Brain microvascular endothelial cell (primary cell): ENCODE data around the gene DAAM1.

Experiments
- DNase-seq: peaks from one replicate; pipeline ENCODE4 v3.0.0-alpha.2; 2020
- H3K27ac ChIP-seq: fragments of 250-450 bp; sonication (Bioruptor Pico); 2 replicates; pipeline ENCODE4 v1.5.1; 2020; ENCODE audit warnings: mild to moderate bottlenecking, moderate library complexity
- H3K27me3 ChIP-seq: fragments of 250-450 bp; sonication (Bioruptor Pico); replicated peaks from 2 replicates; pipeline ENCODE4 v1.5.1; 2020; ENCODE audit warnings: mild to moderate bottlenecking
- H3K36me3 ChIP-seq: fragments of 250-450 bp; sonication (Bioruptor Pico); replicated peaks from 2 replicates; pipeline ENCODE4 v1.5.1; 2020; ENCODE audit warnings: mild to moderate bottlenecking
- H3K4me3 ChIP-seq: 2 replicates; pipeline ENCODE4 v1.5.1; 2011; ENCODE audit warnings: low read depth, mild to moderate bottlenecking, control low read depth, low read length, moderate library complexity
- CTCF ChIP-seq: IDR thresholded peaks from 2 replicates; pipeline ENCODE4 v1.5.1; 2011; ENCODE audit warnings: low read depth, mild to moderate bottlenecking, moderate library complexity, low read length, control low read depth, inconsistent platforms; ENCODE audit errors: missing control alignments
- in situ Hi-C: cut with HindIII; loops from 2 replicates; pipeline ENCODE4 v1.10.0; 2017; ENCODE audit warnings: low sequenced_read_pairs, low pct_ligation_motif_present

Gene DAAM1

DNA sequence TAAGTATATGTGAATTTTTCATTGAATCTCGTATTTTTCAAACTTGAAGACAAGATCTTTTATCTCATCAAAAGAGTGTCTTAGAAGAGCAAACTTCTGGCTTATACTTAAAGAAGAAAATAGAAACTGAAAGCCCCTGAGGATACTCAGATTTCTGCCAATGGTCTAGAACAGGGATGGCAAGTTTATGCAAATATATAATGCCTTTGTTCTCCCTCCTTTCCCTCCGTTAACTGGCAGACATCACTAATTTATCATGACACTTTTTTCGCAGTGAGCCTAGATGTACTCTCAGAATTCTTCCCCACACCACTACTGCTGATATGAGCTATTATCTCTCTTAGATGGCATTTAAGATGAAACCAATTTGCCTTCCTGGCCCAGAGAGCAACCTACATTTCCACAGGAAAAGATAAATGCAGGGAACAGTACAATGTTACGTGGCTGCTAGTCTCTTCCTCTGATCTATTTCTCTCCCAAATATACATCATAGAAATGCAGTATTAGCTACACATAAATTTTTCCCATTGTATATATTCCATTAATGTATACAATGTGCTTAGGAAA, 40.0 kb upstream of the DAAM1 start:
- Histone ChIP-seq H3K27ac (no peak overlapping the region), H3K27me3 (no peaks in the 10 kb centered on the region), H3K36me3 (no peaks in the 10 kb centered on the region), H3K4me3 (no peak overlapping the region)
- in situ Hi-C loops, result no loop called here
- DNase-seq, result no peak
- TF ChIP-seq CTCF, result no peak

DNA sequence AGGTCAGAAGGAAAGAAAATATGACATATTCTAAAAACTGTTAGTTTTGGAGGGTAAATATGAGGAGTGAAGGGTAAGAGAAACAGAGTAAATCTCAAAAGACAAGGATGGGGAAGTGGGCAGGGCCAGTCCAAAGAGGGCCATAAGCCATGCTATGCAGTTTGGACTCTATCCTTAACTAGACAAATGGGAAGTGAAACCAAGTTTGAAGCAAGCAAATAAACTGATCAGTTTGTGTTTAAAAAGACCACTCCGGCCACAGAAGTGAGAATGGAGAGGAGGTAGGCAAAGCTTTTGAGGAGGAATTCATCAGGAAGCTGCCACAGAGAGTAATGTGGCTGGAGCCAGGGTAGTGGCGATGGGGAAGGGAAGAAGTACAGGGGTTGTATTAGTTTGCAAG, 37.5 kb upstream of the DAAM1 start:
- Histone ChIP-seq H3K36me3 (no peaks in the 10 kb centered on the region), H3K27me3 (no peaks in the 10 kb centered on the region), H3K27ac (no peak overlapping the region), H3K4me3 (no peak overlapping the region)
- no peak for DNase-seq
- TF ChIP-seq CTCF, result no peak
- in situ Hi-C loops, result no loop called here

GRCh38 chr14:59154373-59154772, 34.1 kb upstream of the DAAM1 start:
- no peak for DNase-seq
- no peak for TF ChIP-seq CTCF
- H3K27me3 ChIP-seq, result no peaks in the 10 kb centered on the region
- no peak overlapping the region for H3K4me3 ChIP-seq
- H3K36me3 ChIP-seq, result no peaks in the 10 kb centered on the region
- in situ Hi-C loops, result no loop called here
- no peak overlapping the region for H3K27ac ChIP-seq

DNA sequence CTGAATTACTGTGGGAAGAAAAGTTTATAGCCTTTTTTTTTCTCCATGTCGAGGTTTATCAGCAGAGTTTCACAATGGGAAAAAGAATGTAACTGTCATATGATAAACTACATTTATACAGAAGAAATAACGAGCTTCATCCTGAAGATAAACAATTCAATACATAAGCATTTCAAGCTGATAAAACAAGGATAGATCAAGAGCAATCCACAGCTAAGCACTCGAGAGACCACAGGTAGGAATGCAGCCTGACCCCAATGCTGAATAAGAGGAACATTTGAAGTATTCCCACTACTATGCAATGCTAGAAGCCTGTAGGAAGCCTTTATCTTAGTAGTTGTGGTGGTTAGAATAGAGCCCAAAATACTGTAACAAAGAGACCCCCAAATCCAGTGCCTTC, 32.6 kb upstream of the DAAM1 start:
- no peak overlapping the region for H3K27ac ChIP-seq
- no peak for DNase-seq
- in situ Hi-C loops, result no loop called here
- H3K4me3 ChIP-seq, result no peak overlapping the region
- no peak for TF ChIP-seq CTCF
- H3K27me3 ChIP-seq, result no peaks in the 10 kb centered on the region
- no peaks in the 10 kb centered on the region for H3K36me3 ChIP-seq

DNA sequence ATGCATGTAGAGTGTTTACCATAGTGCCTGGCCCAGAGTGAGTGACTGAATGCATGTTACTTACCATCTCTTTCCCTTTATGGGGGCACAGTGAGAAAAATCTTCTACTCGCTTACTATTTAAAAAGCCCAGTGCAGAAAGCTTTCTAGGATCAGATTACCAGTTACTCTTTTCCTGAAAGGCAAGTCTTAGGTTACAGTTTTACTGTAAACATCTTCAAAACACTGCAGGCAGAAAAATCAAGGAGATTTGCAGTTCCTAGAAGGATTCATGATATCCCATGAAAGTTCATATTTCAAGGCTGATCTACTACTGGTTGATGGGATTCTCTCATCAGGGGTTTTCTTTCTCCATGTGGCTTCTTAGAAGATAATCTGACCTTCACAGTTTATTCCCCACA, 29.3 kb upstream of the DAAM1 start:
- Histone ChIP-seq H3K4me3 (no peak overlapping the region), H3K27me3 (no peaks in the 10 kb centered on the region), H3K36me3 (no peaks in the 10 kb centered on the region), H3K27ac (no peak overlapping the region)
- no peak for TF ChIP-seq CTCF
- no peak for DNase-seq
- in situ Hi-C loops, result no loop called here

GRCh38 chr14:59160506-59160905, 28.0 kb upstream of the DAAM1 start:
- TF ChIP-seq CTCF, result no peak
- in situ Hi-C loops, result no loop called here
- H3K27me3 ChIP-seq, result no peaks in the 10 kb centered on the region
- no peak for DNase-seq
- no peak overlapping the region for H3K4me3 ChIP-seq
- no peak overlapping the region for H3K27ac ChIP-seq
- no peaks in the 10 kb centered on the region for H3K36me3 ChIP-seq
